Measurements from ENCODE around the gene DPYSL4.

Gene DPYSL4

GRCh38 chr10:132197271-132198067 lies 10.7 kb downstream of the DPYSL4 start:
- no peak for DNase-seq

- no peak for DNase-seq
These were observed 11.3 kb downstream of the DPYSL4 start for GRCh38 chr10:132198068-132198370.

- DNase-seq: no peak
These were observed 11.8 kb downstream of the DPYSL4 start for GRCh38 chr10:132198381-132199181.

- no peak for DNase-seq
These were observed 12.6 kb downstream of the DPYSL4 start for GRCh38 chr10:132199268-132199853.

GRCh38 chr10:132199854-132200311 lies 13.1 kb downstream of the DPYSL4 start:
- no peak for DNase-seq

- no peak for DNase-seq
These were observed 13.8 kb downstream of the DPYSL4 start for GRCh38 chr10:132200344-132201110.

GRCh38 chr10:132201111-132201969 lies 14.6 kb downstream of the DPYSL4 start:
- DNase-seq: no peak

- no peak for DNase-seq
These were observed 15.6 kb downstream of the DPYSL4 start for GRCh38 chr10:132202070-132202970.

GRCh38 chr10:132203256-132204077 lies 16.7 kb downstream of the DPYSL4 start:
- DNase-seq: no peak

GRCh38 chr10:132204078-132204780 lies 17.5 kb downstream of the DPYSL4 start:
- DNase-seq: no peak

- DNase-seq: no peak
These were observed 18.2 kb downstream of the DPYSL4 start for GRCh38 chr10:132204781-132205473.

- DNase-seq: no peak
These were observed 19.1 kb downstream of the DPYSL4 start for GRCh38 chr10:132205650-132206376.

GRCh38 chr10:132206377-132206745 lies 19.6 kb downstream of the DPYSL4 start:
- no peak for DNase-seq

GRCh38 chr10:132206806-132207535 lies 20.2 kb downstream of the DPYSL4 start:
- DNase-seq: no peak

- DNase-seq: no peak
These were observed 21.1 kb downstream of the DPYSL4 start for GRCh38 chr10:132207536-132208461.

GRCh38 chr10:132208462-132209050 lies 21.8 kb downstream of the DPYSL4 start:
- DNase-seq: no peak
